NCI-H1092 (cell line): ENCODE data around the gene LRRC18.
A peak's percentile ranks its signal among the peaks of the same experiment; 100 is the strongest.

Experiments
- DNase-seq: peaks from one replicate; lab custom pipeline; 2025; lab: John Stamatoyannopoulos, UW

The LRRC18 gene

DNA sequence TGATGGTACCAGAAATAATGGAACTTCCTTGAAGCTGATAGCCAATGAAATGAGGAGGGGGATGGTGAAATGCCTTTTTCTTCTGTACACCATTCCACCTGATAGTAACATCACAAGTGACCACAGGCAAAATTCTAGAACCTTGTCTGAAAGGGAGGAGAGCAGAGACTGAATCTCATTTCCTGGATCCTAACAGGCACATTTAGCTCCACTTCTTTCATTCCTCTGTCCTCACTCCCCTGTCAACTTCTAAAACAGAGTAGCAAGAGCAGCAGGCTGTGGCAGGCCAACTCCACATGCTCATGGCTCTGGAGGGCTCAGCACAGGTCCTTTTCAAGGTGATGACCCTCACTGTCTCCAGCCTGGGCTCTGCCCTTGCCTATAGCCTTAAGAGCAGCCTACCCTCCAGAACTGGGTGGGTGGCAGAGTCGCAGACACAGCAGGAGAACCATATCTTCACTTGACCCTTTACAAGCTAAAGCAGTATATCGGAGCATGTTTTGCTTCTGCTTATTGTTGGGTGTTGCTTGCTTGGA is at the start of gene LRRC18:
LRRC18 (minus strand) TSS at position 51 of the 536 bp plus-strand sequence. CDS start 25,685 bp downstream, outside the sequence.
- DNase-seq = no peak

- no peak for DNase-seq
Measured at GRCh38 chr10:48985621-48986158, 46.0 kb upstream of the LRRC18 start.

DNA sequence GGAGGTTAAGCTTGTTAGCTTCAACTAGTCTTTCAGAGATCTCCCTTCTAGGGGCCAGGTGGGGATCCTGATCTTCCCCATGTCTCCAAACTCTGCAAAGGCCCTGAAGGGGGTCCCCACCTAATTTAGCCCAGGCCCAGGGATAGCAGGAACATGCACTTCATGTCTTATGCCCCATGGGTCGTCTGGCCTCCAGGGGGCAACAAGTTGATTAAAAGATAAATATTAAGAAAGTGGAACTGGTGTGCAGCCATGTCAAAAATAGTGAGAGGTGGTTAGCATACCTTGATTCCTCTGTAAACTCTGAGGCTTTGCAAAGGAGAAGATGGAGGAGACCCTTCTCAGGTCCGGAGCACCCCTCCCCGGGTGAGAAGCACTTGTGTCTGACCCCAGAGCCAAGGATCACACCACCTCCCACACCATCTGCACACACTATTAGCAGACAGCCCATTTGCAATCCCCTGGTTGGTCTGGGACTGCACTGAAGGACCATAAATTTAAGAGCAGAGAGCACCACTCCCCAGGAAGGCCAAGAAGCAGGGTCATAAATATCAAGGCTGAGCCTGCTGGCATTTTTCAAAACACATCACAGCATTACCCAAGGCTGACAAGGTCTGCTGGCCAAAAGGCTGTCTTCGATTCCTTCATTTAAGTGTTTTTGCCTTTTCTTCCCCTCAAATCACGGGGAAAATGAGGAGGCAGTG is 44.2 kb upstream of the LRRC18 start:
- DNase-seq = no peak

GRCh38 chr10:48982584-48982983 is 42.9 kb upstream of the LRRC18 start:
- no peak for DNase-seq

DNA sequence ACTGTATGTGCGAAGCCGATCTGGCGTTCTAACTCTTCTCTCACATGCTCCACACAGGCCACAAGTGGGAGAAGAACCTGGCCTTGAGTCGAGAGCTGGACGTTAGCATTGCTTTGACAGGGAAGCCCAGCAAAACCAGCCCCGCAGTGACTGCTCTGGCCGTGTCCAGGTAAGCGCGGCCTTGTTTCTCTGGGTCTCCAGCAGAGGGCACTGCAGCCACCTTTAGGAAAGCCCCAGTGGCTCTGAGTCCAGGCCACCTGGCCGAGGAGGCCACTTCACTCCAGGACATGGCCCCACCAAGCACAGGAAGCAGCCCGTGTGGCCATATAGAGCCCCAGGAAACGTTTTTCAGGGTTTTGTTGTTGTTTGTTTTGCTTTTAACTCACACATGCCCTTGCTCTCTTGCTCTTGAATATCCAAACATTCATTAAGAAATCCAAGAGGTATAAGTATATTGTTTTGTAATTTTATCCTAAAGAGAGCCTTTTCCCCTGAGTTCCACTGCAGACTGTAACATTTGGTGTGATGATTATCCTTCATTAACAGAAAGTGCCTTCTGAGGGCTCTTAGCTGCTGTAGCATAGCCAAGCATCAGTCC is 41.8 kb upstream of the LRRC18 start:
- peak; percentile 5 for DNase-seq

DNA sequence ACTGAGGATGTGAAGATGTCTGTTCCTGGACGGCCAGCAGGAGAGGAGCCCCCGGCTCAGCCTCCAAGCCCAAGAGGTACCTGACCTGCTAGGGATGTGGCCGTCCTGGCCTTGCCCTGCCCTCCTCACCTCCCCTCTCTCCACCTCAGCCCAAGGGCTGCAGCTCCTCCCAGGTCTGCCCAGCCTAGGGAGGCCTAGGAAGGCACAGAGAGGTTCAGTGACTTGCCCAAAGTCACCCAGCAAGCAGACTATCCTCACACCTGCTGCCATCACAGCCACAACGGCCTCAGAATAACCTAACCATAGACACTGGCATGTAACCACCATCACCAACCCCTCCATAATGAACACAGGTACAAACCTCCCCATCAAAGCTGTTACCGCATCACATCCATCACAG is 38.7 kb upstream of the LRRC18 start:
- DNase-seq = no peak

GRCh38 chr10:48976196-48976595 is 36.6 kb upstream of the LRRC18 start:
- DNase-seq = no peak

DNA sequence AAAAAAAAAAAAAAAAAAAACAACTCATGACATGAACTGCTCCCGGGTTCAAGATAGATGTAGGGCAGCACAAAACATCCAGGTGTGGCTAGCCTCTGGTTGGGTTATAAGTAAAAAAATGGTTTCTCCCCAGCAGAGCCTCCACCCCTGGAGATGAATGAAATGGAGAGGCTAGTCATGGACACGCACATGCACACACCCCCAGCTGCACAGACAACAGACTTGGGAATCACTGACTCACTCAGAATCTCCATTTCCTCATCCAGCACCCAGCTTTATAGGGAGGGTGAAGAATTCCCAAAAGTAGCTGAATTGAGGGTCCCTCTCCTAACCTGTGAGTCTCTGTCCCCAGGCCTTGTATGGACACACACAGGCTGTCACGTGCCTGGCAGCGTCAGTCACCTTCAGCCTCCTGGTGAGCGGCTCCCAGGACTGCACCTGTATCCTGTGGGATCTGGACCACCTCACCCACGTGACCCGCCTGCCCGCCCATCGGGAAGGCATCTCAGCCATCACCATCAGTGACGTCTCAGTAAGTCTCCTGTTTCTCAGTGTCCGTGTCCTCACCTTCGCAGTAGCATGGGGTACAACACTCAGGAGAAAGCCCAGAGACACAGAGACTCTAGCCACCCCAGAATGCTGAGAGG is 35.0 kb upstream of the LRRC18 start:
- DNase-seq = no peak

DNA sequence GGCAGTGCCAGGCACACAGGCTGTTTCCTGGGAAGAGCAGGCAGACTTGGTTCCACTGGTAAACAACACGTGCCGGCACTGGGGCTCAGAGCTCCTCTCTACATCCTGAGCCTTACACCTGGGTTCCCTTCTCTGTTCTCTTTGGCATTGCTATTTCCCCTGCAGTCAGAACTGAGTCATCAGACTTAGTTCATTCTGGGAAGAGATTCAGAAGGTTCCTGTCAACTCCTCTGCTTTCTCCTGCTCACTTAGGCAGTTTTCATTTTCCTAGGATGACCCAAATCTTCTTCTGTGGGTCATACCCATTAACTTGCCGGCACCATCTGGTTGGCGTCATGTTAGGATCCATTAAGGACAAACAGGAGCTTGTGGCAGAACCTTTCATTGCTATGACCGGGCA is 33.4 kb upstream of the LRRC18 start:
- no peak for DNase-seq

DNA sequence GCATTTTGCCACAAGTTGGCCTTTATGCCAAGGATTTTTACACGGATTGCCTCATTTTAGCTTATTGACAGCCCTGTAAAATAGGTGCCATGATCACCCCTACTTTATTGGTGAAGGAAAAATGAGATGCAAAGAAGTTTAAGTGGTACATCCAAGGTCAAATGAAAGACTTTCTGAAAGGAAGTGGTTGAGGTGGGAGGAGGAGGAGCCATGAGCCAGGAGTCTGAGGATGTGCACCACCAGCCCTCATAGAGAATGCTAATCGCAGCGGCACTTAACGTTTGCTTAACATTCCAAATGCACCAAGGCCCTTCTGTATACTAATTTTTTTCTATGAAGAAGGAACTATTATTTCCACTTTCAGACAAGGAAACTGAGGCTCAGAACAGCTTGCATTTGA is 31.0 kb upstream of the LRRC18 start:
- no peak for DNase-seq

DNA sequence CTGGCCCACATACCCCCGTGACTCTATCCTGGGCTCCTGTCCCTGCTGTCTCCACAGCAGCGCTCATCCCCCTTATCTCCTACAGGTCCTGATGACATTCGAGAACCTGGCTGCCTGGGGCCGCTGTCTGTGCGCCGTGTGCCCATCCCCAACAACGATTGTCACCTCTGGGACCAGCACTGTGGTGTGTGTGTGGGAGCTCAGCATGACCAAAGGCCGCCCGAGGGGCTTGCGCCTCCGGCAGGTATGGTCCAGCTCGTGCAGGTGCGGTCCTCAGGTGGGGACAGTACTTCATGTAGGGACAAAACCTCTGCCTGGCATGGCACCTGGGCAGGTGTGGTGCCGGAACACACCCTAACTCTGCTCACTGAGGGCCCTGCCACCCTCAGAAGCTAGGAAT is 30.4 kb upstream of the LRRC18 start:
- no peak for DNase-seq

- no peak for DNase-seq
Measured at GRCh38 chr10:48968036-48968435, 28.4 kb upstream of the LRRC18 start.

DNA sequence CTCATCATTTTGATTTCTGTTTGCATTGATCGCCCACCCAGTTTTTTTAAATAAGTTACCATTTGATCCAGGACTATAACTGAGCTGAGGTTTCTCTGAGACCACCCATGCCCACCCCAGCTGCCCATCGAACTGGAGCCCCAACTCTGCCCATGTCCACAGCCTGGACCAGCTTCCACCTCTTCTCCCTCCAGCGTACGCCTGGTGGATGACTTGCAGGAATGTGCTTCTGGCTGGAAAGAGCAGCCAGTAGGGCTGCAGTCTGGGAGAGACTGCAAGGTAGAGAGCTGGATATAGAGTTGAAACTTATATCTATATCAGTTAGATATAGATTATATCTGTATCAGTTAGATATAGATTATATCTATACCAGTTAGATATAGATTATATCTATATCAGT is 25.8 kb upstream of the LRRC18 start:
- no peak for DNase-seq

GRCh38 chr10:48964038-48964437 is 24.4 kb upstream of the LRRC18 start:
- no peak for DNase-seq

DNA sequence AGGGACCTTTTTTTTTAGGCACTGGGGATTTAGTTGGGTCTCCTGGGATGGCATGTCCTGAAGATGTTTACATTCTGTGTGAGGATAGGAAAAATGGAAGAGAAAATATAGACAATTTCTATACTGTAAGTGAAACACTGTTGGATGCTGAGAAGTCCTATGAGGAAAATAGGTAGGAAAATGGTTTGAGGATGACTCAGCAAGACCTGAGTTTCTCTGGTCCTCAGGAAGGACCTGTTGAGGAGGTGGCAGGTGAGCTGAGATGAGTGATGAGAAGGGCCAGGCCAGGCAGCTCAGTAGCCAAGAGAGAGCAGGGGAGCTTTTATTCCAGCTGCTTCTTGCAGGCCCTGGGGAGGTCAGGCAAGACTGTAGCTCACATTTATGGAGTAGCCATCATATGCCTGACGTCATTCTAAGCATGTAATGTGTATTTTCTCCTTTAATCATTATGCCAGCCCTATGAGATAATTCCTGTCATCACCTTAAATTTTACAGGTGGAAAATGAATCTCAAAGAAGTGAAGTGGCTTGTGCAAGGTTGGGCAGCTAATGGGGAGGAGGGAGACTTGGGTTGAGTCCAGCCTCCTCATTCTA is 19.1 kb upstream of the LRRC18 start:
- no peak for DNase-seq

GRCh38 chr10:48957361-48958151 is 17.9 kb upstream of the LRRC18 start:
- DNase-seq = no peak

- DNase-seq = no peak
Measured at GRCh38 chr10:48951707-48952106, 12.1 kb upstream of the LRRC18 start.

GRCh38 chr10:48948470-48949037 is 8.9 kb upstream of the LRRC18 start:
- DNase-seq = no peak

- no peak for DNase-seq
Measured at GRCh38 chr10:48947690-48948469, 8.2 kb upstream of the LRRC18 start.

DNA sequence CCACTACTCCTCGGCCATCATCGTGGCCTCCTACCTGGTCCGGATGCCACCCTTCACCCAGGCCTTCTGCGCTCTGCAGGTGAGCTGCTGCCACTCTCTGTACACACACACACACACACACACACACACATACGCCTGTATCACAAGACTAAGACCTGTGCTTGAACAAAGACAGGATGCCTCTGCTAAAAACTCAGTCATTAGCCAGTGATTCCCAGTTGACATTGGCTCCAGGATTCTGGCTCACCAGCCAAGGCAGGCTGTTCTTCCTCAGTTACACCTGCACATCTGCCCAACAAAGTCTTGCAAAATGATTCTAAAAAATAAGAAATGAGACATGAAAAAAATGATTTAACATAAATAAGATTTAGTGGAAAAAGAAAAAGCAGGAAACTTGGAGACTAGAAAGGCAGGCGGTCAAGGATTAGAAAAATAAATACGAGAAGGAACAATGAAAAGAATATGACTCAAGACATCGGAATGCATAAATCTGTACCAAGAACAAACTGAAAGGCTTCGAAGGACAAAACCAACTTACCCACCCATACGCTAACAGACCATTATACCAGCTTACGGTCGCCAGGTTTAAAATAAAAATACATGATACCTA is 7.4 kb upstream of the LRRC18 start:
- DNase-seq = no peak
